Loucy (cell line): ENCODE data around the gene SUCLG1.

Experiments used
- H2AFZ ChIP-seq: fragments of 200-600 bp; sonication (generic); 2 replicates; pipeline ENCODE4 v1.6.0; 2016; ENCODE audit warnings: antibody characterized with exemption, mild to moderate bottlenecking, low read length, moderate library complexity
- H3F3A ChIP-seq: fragments of 200-600 bp; 2 replicates; pipeline ENCODE4 v1.6.0; 2016; ENCODE audit warnings: antibody characterized with exemption, low read depth, mild to moderate bottlenecking
- H3K27me3 ChIP-seq: fragments of 200-600 bp; sonication (generic); 2 replicates; pipeline ENCODE4 v1.6.1; 2014; ENCODE audit warnings: low read length, mild to moderate bottlenecking; ENCODE audit not compliant: insufficient read depth, poor library complexity, severe bottlenecking
- H3K36me3 ChIP-seq: fragments of 200-600 bp; sonication (generic); 2 replicates; pipeline ENCODE4 v1.6.1; 2016; ENCODE audit warnings: low read length; ENCODE audit not compliant: insufficient read depth
- H3K4me1 ChIP-seq: fragments of 200-600 bp; sonication (generic); 2 replicates; pipeline ENCODE4 v1.5.1; 2014; ENCODE audit warnings: low read length, mild to moderate bottlenecking; ENCODE audit not compliant: insufficient read depth, poor library complexity, severe bottlenecking
- H3K4me2 ChIP-seq: fragments of 200-600 bp; sonication (generic); 2 replicates; pipeline ENCODE4 v1.6.0; 2014; ENCODE audit warnings: antibody characterized with exemption, low read length, low read depth, mild to moderate bottlenecking; ENCODE audit not compliant: poor library complexity, severe bottlenecking
- H3K4me3 ChIP-seq: fragments of 200-600 bp; sonication (generic); 2 replicates; pipeline ENCODE4 v1.5.1; 2014; ENCODE audit warnings: low read length, mild to moderate bottlenecking, mixed read lengths; ENCODE audit not compliant: poor library complexity, severe bottlenecking
- H3K79me2 ChIP-seq: fragments of 200-600 bp; sonication (generic); 2 replicates; pipeline ENCODE4 v1.6.1; 2014; ENCODE audit warnings: low read length; ENCODE audit not compliant: insufficient read depth
- H3K9ac ChIP-seq: fragments of 200-600 bp; sonication (generic); 2 replicates; pipeline ENCODE4 v1.6.0; 2014; ENCODE audit warnings: mild to moderate bottlenecking, low read depth, low read length, moderate library complexity; ENCODE audit not compliant: poor library complexity, severe bottlenecking
- H3K9me2 ChIP-seq: fragments of 200-600 bp; sonication (generic); replicated peaks from 2 replicates; pipeline ENCODE4 v1.6.1; 2016; ENCODE audit warnings: low read depth, low read length, mixed read lengths
- H3K9me3 ChIP-seq: fragments of 200-600 bp; sonication (generic); 2 replicates; pipeline ENCODE4 v1.6.1; 2014; ENCODE audit warnings: mild to moderate bottlenecking, antibody characterized with exemption, low read length, low read depth; ENCODE audit not compliant: insufficient read depth
- H4K20me1 ChIP-seq: fragments of 200-600 bp; sonication (generic); 2 replicates; pipeline ENCODE4 v1.6.0; 2014; ENCODE audit warnings: antibody characterized with exemption, low read length, mild to moderate bottlenecking; ENCODE audit not compliant: insufficient read depth, poor library complexity, severe bottlenecking
- CTCF ChIP-seq: fragments of 200-600 bp; sonication (generic); conservative IDR thresholded peaks from 2 replicates; pipeline ENCODE4 v1.5.1; 2014; ENCODE audit warnings: mild to moderate bottlenecking, antibody characterized with exemption, low read length
- EZH2phosphoT487 ChIP-seq: fragments of 200-600 bp; IDR thresholded peaks from 2 replicates; pipeline ENCODE4 v1.6.1; 2018; ENCODE audit warnings: antibody characterized with exemption, mild to moderate bottlenecking, moderate library complexity, borderline replicate concordance

The SUCLG1 gene

GRCh38 chr2:84496386-84496785, 37.3 kb upstream of the SUCLG1 start:
- no peak for TF ChIP-seq CTCF
- TF ChIP-seq EZH2phosphoT487: no peak
- no peaks in the 10 kb centered on the region for H3K36me3 ChIP-seq
- H3K79me2 ChIP-seq: no peaks in the 10 kb centered on the region
- H3K27me3 ChIP-seq: no peaks in the 10 kb centered on the region
- no peaks in the 10 kb centered on the region for H3F3A ChIP-seq
- no peaks in the 10 kb centered on the region for H3K9me2 ChIP-seq
- H2AFZ ChIP-seq: no peak overlapping the region
- H3K4me1 ChIP-seq: no peaks in the 10 kb centered on the region
- H4K20me1 ChIP-seq: no peaks in the 10 kb centered on the region
- H3K9ac ChIP-seq: no peak overlapping the region
- H3K4me3 ChIP-seq: no peak overlapping the region
- H3K9me3 ChIP-seq: no peaks in the 10 kb centered on the region
- no peak overlapping the region for H3K4me2 ChIP-seq

GRCh38 chr2:84495539-84496146, 36.6 kb upstream of the SUCLG1 start:
- Histone ChIP-seq H3K4me1 (no peaks in the 10 kb centered on the region), H3K79me2 (no peaks in the 10 kb centered on the region), H3K9ac (no peak overlapping the region), H3K27me3 (no peaks in the 10 kb centered on the region), H3K9me3 (no peaks in the 10 kb centered on the region), H2AFZ (no peak overlapping the region), H3F3A (no peaks in the 10 kb centered on the region), H4K20me1 (no peaks in the 10 kb centered on the region), H3K9me2 (no peaks in the 10 kb centered on the region), H3K4me2 (no peak overlapping the region), H3K4me3 (no peak overlapping the region), H3K36me3 (no peaks in the 10 kb centered on the region)
- peak; percentile 73 for TF ChIP-seq CTCF
- TF ChIP-seq EZH2phosphoT487: no peak

- Histone ChIP-seq H3F3A (no peaks in the 10 kb centered on the region), H3K4me1 (no peaks in the 10 kb centered on the region), H3K9me3 (no peaks in the 10 kb centered on the region), H4K20me1 (no peaks in the 10 kb centered on the region), H3K4me2 (no peak overlapping the region), H3K79me2 (no peaks in the 10 kb centered on the region), H3K9ac (no peak overlapping the region), H3K9me2 (no peaks in the 10 kb centered on the region), H2AFZ (no peak overlapping the region), H3K4me3 (no peak overlapping the region), H3K36me3 (no peaks in the 10 kb centered on the region), H3K27me3 (no peaks in the 10 kb centered on the region)
- TF ChIP-seq EZH2phosphoT487 (no peak), CTCF (no peak)
Observed at GRCh38 chr2:84494070-84494469, 35.0 kb upstream of the SUCLG1 start.
